COR-L47 (cell line): ENCODE results near the gene RNF34.

Source experiments
- DNase-seq: peaks from one replicate; lab custom pipeline; 2025; lab: John Stamatoyannopoulos, UW

RNF34 gene

DNA sequence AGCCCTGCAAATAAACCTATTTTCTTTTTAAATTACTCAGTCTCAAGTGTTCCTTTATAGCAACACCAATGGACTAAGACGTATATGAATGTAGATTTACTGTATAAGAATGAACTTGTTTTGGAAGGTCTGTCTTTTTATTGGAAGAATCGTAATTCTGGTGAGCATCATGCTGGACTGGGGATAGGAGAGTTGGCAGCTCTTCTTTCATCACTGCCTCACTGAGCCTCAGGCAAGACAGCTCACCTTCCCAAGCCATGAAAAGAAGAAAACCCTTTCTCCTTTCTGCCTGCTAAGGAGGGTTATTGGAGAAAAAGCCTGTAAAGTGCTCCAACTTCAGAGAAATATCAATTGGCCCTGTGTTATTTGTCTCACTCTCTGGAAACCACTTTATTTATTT, 9.1 kb upstream of the RNF34 start:
- DNase-seq: no peak

DNA sequence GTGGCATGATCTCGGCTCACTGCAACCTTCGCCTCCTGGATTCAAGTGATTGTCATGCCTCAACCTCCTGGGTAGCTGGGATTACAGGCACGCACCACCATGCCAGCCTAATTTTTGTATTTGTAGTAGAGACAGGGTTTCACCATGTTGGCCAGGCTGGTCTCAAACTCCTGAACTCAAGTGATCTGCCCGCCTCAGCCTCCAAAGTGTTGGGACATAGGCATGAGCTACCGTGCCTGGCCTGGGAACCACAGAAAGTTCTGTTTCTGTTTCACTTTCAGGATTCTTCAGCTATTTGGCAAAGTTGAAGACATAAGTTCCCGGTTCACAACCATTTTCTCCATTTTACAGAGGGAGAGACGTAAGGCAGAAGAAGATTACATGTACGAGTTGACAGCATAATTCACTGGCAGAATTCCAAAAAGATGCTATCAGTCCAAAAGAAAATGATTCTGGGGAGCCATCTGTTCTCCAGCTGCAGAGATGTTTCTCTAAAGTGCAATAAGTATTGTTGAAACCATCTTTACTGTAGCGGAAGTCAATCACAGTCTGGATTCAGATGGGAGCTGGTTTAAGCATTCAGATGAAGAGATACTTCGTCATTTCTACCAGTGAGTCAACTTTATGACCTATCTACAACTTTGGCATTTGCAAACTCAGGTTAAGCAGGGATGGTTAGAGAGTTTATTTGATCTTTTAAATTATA, 8.1 kb upstream of the RNF34 start:
- no peak for DNase-seq

DNA sequence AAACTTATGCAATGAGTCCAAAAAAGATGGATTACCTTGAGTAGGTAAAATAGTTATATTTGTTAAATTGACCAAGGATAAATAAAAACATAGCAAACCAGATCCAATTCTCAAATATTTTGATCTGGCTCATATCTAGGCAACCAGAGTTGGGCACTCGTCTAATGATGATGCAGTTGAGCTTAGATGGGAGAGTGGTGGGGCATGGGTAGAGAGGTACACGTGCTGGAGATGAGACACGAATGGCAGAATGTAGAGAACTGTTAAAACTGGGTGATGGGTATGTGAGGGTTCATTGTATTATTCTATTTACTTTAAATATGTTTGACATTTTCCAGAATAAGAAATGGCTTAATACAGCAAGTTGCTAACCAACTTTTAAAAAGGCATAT, 7.6 kb upstream of the RNF34 start:
- DNase-seq: no peak

DNA sequence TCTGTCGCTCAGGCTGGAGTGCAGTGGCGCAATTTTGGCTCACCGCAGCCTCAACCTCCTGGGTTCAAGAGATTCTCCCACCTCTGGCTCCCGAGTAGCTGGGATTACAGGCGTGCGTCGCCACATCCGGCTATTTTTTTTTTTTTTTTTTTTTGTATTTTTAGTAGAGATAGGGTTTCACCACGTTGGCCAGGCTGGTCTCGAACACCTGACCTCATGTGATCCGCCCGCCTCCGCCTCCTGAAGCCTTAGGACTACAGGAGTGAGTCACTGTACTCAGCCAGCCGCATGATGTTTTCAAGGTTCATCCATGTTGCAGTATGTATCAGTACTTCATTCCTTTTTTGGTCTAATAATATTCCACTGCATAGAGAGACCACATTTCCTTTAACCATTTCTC, 2.4 kb upstream of the RNF34 start:
- no peak for DNase-seq

DNA sequence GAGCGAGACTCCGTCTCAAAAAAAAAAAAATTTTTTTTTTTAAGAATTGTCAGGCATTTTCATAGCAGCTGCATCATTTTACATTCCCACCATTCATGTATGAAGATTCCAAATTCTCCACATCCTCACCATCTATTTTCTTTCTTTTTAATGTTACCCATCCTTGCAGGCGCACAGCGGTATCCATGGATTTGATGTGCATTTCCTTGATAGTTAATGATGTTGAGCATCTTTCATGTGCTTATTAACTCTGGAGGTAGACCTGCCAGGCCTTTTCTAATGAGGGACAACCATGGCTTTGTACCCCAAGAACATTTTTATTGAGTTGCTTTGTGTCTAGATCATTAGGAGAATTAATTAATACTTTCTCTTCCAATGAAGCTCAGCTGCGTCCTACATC, 1.6 kb upstream of the RNF34 start:
- no peak for DNase-seq

DNA sequence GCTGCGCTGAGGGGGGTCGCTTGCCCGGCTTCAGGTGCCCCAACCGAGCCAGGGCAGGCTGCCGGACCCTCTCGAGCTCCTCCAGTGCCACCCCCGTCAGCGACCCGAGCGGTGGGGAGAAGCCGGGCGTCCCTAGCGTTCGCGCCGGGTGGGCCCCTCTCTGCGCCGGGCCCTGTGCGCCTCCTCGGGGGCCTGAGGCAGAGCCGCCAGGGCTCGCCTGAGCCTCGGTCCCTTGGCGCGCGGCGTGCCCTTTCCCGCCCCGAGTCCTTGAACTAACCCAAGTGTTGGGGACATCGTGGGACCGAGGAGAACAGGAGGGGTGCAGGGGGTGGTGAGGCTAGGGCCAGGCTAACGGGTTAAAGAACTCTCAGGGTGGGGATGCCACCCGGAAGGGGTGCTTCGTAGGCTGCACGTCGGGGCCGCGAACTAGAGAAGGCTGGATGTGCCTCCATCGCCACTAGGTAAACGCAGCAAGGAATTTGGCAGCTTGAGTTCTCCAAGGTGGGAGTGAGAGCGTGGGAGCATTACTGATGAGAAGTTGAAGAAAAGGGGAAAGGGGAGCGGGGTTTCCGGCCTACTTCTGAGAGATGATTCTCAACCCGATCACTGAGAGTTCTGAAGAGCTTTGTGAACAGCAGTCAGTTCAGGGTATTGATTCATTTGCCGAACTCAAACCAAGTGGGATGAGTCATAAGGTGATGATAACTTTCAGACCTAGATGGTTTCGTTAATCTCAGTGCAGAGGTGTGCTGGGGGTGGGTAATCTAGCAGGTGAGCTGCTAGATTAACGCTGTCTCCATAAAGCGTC, 618 bp downstream of the RNF34 start:
- no peak for DNase-seq

DNA sequence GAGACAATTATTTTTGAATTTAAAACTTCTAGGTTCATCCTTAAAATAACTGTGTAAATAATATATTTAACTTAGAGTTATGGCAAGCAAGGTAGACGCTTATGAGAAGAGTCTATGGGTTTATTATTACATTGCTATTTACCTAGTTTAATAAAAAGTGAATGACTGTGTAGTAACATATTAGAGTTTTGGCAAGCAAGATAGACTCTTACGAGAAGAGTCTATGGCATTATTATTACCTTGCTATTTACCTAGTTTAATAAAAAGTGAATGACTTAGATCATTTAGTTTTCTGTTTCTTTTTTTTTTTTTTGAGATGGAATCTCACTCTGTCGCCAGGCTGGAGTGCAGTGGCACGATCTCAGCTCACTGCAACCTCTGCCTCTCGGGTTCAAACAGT, 3.8 kb downstream of the RNF34 start:
- DNase-seq: no peak

DNA sequence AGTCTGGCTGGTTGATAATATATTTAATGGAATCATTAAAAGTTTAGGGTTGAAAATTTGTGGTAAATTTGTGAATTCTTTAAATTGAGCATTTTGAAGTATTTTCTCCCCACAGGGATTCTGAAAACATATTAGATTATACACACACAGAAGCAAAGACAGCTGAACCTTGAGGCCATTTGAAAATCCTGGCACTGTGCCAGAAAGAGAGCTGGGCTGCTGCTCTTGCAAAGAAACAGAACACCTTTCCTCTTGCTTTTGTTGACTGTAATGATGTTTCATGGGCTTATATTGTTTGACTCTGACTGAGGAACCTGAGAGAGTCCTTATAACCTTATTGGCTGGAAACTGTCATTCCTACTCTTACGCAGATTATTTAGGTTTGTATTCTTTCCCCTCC, 4.8 kb downstream of the RNF34 start:
- peak; percentile 86 for DNase-seq

DNA sequence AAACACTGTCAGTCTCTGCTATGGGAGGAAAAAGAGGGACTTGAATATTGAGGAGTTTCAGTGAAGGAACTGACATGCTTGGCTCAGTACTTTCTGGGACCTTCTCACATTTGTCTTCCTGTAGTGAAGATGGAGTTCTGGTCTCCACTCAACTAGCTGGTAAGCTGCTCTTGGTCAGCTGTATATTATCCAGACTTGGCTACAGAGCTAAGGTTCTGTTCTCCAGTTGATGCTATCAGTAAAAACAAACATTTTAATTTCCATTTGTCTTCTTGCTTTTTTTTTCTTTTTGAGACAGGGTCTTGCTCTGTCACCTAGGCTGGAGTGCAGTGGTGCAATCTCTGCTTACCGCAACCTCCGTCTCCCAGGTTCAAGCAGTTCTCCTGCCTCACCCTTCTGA, 5.3 kb downstream of the RNF34 start:
- no peak for DNase-seq

DNA sequence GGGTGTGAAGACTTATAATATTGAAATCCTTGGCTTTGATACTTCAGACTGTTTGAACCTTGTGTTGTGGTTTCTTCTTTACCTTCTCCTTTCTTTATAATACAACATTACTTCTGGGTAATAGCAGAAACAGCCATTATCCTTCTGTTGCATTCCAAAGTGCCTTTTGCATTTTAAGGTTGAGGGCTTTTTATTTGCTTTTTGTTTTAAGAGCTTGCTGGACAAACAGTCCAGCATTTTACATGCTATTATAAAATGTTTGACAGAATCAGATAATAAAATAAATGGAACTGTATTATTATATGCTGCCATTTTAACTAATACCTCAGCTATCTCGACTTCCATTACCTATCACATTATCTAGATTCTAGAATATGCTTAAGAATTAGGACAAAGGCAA, 14.0 kb downstream of the RNF34 start:
- DNase-seq: no peak

DNA sequence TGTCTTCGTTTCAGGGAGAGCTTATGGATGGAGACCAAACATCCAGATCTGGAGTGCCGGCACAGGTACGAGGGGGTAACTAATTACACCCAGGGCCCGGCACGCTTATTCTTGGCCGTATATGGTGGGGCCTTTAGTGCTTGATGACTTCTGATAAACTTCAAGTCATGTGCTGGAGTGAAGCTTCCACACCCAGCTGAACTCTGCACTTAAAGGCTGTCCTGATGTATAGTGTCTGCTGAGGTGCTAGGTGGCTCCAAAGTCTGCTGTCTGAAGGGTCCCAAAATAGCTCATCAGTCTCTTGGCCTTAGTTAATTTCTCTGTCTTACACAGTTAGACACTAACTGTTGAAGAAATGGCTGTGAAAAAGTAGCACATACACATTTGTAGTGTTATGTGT, 17.9 kb downstream of the RNF34 start:
- DNase-seq: no peak

DNA sequence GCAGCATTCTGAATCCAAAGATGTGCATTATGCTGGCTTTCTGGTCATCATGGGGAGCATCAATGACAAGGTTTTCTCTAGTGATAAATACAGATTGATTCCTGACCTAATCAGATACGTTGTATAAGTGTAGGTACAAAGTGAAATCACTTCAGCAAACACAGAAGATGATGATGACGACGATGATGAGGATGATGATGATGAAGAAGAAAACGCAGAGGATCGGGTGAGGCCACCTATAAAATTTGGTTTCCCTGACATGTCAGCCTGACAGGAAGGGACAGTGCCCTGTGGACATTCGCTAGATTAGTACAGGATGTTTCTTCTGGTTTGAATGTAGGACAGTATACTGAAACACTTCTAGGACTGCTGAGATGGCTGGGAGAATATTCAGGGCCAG, 20.2 kb downstream of the RNF34 start:
- DNase-seq: no peak

DNA sequence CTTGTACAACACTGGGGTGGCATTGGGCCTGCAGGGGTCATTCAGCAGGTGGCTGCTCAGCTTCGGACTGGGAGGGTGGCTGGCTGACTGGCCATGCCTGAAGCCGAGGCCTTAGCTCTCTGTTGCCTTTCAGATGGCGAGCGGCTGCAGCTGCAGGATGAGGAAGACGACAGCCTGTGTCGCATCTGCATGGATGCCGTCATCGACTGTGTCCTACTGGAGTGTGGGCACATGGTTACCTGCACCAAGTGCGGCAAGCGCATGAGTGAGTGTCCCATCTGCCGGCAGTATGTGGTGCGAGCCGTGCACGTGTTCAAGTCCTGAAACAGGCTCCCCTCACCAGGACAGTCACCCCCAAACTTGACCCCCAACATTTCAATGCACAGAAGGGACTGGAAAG, 23.3 kb downstream of the RNF34 start:
- DNase-seq: no peak

DNA sequence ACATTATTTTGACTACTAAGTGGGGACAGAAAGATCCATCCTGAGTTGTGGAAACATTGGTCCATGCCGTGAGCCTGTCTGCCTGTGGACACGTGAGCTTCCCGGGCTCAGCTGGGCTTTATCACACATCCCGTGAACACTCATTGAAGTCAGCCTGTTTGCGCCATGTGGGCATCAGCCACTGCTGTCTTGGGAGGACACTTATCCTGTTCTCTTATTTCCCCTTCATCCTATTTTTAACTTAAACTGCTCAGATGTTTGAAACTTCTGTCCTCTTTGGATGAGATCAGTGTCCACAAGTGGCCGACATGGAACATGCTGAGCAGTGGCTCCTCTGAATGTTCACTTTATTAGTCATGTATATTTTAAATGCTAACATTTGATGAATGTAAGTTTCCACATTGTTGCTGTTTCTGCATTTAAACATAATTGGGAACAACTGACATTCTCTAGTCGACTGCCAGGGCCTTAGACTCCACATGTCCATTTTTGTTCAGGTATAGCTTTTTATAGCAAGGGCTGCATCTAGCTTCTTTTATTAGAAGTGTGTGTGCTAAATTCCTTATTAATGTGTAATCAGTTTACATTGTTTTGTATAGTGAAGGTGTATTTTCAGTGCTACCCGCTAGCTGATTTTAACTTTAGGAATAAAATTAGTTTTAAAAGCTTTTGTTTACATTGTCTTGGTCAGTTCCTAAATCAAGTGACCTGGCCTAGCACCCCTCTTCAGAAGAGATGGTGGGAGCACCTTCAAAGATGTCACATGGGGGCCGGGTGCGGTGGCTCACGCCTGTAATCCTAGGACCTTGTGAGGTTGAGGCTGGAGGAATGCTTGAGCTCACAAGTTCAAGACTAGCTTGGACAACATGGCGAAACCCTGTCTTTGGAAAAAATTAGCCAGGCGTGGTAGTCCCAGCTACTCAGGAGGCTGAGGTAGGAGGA, 24.0 kb downstream of the RNF34 start:
- no peak for DNase-seq

DNA sequence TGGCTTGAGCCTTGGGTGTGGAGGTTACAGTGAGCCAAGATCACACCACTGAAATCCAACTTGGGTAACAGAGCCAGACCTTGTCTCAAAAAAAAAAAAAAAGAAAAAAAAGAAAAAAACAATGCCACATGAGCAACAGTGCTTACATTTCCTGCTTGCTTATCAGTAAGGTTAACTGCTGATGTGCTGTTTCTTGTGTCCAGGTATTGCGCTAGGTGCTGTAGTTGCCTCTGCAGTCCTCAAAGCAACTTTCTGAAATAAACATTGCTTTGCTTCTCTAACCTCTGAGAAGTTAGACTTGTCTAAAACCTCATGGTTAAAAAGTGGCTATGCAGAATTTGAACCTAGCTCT, 24.7 kb downstream of the RNF34 start:
- no peak for DNase-seq

DNA sequence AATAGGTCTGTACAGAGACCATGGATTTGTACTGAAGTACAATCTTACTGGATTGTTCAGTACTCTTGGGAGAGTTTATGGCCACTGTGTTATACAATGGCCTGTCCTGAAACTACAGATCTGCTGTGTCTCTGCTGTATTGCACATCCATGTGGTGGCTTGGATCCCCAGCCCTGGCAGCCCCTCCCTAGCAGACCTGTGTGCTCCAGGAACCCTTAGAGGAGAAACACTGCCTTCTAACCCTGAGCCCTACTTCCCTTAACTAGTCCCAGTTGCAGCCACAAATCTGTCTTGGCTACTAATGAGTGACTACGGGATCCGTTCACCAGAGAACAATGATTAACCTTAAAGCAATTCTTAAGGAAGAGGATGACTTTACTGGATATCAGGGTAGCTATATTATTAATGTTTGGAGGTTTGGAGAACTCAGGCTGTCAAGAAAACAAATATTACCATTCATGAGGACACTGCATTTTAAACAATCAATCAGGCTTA, 27.7 kb downstream of the RNF34 start:
- no peak for DNase-seq

DNA sequence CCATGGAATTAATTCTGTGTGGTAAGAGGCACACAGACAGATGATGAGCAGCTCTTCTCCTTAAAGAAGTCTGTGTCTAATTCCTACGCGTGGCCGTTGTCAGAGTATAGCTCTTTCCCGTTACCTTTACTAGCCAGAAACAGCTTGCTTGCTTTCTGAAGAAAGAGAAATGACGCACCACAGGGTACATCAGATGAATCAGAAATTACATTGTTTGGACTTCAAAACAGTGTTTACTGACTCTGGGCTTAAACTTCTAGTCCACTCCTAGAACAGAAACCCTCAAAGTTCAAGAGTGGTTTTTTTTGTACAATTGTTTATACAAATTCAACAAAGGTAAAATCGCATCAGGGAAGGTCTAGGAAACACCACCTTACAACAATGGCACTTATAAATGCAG, 29.0 kb downstream of the RNF34 start:
- no peak for DNase-seq

DNA sequence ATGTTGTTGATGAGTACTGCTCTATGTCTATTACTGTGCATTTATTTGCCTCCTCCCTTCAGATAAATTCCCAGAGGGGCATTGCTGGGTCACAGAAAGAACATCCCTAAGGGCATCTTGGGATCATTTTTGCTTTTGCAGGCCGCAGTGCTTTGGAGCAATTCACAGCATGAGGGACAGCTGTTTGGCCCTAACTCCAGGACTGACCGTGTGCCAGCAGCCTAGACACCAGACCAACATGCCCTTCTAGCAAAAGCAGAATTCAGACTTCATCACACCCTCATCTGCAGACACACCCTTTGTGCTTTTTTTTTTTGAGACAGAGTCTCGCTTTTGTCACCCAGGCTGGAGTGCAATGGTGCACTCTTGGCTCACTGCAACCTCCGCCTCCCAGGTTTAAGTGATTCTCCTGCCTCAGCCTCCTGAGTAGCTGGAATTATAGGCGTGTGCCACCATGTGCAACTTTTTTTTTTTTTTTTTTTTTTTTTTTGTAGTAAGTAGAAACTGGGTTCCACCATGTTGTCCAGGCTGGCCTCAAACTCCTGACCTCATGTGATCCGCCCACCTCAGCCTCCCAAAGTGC, 31.0 kb downstream of the RNF34 start:
- no peak for DNase-seq

DNA sequence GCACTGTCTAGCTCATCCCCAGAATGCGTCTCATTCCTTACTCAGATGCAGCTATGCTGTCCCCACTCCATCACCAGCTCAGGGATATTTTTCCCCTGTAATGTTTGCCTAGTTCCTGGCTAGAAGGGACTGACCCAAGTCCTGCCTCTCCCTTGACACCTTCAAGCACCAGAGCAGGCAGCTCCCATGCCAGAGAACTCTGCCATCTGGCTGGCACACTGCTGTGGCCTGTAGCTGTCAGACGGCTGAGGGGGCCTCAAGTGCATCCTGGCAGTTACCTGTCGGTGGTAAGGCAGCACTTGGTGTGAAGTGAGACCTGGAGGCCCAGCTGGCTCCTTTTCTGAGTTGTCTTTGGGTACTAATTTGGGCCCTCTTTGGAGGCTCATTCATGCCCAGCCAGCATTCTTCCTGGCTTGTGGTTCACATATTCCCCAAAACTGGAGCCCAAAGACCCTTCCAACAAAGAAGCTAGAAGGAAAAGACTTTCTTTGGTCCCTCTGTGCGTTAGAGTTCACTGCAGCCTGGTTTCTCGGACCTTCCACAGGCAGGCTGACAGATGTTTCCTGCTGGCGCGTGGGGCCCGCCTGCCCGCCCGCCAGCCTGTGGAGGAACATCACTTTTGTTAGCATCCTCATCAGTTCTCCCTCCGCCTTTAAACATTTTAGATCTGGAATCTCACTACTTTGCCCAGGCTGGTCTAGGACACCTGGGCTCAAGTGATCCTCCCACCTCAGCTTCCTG, 33.0 kb downstream of the RNF34 start:
- DNase-seq: no peak

DNA sequence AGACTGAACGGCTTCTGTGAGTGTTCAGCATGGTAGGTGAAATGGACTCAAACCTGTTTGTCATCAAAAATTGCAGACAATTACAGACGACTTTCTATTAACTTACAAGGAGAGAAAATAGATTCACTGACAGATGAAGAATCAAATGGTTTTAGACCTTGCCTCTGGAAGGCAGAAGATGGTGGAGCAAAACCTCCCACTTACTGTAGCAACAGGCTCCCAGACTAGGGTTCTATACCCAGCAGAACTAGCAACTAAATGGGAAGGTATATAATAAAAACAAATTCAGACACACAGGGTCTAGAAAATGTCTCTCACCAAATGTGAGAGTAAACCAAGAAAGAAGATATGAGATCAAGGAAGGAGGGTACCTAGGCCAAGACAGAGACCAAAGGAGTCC, 36.8 kb downstream of the RNF34 start:
- DNase-seq: no peak

DNA sequence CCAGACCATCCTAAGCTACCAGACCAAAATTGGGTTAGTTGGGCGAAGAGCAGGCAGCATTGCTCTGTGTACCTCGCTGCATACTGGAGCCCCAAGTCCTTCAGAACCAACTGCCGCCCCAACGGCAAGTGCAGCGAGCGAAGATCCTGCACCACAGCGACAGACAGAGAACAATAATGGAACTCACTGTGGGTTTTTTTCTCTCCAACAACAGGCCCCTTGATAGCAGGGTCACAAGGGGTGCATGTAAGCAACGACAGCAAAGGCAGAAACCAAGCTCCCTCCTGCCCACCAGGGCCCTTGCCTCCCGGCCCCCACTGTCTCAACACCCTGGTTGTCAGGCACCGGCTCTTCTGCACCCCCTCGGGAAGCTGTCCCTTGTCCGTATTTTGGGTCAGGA, 39.0 kb downstream of the RNF34 start:
- DNase-seq: no peak

DNA sequence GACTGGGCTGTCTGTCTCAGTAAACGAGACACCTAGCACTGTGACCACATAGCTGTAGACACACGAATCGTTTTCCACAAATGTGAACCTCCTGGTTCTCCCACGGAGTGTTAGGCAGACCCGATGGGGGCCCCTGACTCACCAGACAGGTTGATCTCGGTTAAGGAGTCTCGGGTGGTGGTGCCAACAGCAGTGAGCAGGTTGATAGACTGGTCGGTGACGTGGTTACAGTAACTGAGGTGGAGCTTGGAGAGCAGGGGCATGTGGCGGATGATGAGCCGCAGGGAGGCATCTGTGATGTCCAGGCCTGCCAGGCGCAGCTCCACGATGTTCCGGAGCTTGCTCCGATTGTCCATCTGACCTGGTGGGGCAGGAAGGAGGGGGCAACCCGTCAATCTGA, 39.8 kb downstream of the RNF34 start:
- no peak for DNase-seq
